ENCODE measurements around the gene POU2F3.
"Not testable (repeated sequence)": the region's sequence is repeated elsewhere in the genome, so short reads cannot be mapped to it uniquely, and the experiment has no call there.

The POU2F3 gene

DNA sequence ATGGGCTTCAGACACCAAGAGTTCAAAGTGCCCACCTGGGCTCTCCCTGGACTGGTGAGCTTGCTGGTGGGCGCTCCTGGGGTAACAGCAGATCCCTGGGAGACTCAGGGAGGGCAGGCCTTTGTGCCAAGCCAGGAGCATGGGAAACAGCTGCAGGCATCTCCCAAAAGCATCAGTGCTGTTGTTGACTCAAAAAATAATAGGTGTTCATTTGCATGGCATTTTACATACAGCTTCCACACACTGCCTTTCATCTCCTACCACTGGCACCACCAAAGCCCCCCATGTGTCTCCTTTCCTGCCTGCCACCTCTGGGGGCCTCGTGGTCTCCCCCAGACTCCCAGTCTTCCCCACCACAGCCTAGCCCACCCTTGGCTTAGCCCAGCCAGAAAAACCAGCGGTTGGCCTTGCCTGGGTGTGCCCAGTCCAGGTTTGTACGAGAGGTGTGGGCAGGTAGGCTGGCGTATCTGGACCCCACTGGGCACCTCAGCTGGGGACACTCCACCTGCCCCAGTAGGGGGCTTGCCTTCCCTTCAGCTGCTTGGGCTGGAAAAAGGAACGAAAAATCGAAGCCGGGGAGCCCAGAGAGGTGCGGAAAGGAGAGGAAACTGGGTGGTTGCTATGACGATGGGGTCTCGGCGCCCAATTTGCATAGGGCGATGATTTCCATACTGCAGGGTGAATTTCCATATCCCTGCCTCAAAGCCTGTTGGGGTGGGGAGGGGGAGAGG is 15.0 kb downstream of the POU2F3 start:
- DNase-seq, result no peak

DNA sequence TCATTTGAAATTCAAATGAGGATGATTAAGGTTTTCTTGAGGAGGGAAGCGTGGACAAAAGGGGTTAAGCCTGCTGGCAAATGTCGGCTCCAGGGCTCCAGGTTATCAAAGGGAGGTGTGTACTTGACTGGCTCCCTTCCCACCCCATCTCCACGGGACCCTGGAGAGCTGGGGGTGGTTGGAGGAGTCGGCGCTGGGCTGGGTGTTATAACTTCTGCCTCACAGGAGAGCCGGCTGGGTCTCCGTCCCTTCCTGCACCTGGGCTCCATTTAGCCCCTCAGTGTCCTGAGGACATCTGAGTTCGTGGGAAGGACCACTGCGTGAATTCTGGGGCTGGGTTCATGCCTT is 15.6 kb downstream of the POU2F3 start:
- DNase-seq, result no peak

DNA sequence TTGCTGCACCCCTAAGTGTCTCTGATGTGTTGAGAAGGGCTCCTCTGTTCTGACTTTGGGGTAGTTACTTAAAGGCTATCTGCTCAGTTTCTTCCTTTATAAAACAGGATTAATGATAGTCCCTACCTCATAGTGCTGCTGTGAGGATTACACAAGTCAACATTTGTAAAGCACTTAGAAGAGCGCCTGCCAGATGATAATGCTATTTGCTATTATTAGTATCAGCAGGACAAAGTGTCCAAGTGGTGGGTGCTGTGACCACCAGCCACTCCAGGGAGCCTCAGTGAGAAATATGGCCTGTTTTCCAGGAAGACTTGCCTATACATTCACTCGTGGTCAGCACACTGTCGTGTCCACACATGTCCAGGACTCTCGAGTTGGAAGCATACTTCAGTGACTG is 16.2 kb downstream of the POU2F3 start:
- DNase-seq, result no peak

GRCh38 chr11:120256779-120257178 is 16.8 kb downstream of the POU2F3 start:
- no peak for DNase-seq

GRCh38 chr11:120257346-120257745 is 17.4 kb downstream of the POU2F3 start:
- no peak for DNase-seq

DNA sequence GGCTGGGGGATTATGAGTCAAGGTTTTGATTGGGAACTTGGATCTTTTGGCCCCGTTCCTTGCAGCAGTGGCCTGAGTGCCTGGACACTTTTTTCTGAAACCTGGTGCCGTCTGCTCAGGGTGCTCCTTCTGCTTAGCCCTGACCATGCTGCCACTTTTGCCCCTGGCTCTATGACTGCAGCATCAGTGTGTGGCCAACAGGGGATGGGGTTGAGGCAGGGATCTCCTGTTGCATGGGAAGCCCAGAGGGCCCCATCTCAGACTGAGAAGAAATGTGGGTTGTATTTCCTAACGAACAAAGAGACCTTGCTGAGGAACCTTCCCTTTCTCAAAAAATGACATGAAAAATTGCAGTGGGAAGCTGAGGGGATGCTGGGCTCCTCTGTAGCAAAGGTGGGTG is 18.7 kb downstream of the POU2F3 start:
- DNase-seq, result no peak

DNA sequence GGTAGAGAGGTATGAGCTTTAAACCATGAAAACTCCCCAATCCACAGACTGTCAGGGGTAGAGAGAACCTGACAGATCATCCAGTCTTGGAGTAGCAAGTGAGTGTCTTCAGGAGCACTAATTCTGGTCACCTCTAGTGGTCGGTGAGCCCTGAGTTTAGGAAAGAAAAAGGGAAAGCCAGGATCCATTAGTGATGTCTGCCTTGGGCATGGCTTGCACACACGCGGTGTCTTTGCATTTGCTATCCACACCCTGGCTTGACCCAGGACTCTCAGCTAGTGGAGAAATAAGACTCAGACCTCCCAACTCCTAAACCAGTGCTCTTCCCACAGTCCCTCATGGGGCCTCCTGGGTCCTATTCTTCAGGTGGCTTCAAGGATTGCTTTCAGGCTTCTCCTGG is 19.3 kb downstream of the POU2F3 start:
- no peak for DNase-seq

GRCh38 chr11:120259988-120260565 is 20.1 kb downstream of the POU2F3 start:
- no peak for DNase-seq

- no peak for DNase-seq
Measured at GRCh38 chr11:120260616-120261015, 20.7 kb downstream of the POU2F3 start.

DNA sequence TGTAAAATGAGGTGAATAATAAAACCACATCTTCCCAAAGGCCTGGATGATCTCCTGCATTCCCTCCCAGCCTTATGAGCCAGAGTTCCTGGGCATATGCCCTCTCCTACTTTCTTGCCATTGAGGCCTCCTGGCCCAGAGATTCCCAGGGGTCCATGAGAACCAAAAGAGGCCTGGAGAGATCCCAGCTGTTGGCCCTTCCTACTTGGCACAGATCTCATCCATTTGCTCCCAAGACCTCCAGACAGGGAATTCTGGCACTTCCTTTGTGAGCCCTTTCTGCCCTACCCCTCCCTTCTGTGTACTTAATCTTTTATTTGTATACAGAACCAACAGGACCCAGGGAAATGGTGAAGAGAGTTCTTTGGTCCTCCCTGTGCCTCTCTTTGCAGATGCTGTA is 21.4 kb downstream of the POU2F3 start:
- no peak for DNase-seq

DNA sequence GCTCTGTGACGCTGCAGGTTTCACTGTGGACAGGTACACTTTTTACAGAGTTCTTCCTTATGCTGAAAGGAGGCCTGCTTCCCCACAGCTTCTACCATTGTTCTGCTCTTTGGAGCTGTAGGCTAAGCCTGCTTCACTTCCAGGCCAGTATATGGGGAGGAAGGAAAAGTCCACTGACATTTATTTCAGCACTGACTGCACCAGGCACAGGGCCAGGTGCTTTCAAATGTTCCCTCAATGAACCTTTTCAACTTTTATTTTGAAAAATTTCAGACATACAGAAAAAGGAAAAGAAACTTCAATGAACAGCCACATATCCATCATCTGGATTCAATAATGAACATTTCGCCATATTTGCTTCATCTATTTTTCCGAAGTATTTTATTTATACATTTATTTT is 22.0 kb downstream of the POU2F3 start:
- DNase-seq, result peak; percentile 1

- DNase-seq, result no peak
Measured at GRCh38 chr11:120267319-120267718, 27.4 kb downstream of the POU2F3 start.

GRCh38 chr11:120268686-120269085 is 28.7 kb downstream of the POU2F3 start:
- DNase-seq, result no peak

DNA sequence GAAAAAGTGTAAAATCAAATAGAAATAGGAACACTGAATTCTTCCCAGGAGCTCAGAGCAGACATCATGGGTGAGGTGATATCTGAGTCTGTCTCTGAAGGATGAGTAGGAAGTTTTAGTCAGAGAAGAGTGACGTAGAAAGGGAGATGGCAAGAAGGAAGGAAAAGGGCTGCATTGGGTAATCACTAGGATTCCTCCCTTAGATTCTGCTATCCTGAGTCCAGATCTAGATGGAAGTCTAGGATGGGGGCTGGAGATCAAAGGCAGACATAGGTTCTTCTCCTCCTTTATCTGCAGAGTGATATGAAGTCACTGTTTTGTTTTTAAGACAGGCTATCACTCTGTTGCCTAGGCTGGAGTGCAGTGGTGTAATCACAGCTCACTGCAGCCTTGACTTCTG is 30.4 kb downstream of the POU2F3 start:
- no peak for DNase-seq

DNA sequence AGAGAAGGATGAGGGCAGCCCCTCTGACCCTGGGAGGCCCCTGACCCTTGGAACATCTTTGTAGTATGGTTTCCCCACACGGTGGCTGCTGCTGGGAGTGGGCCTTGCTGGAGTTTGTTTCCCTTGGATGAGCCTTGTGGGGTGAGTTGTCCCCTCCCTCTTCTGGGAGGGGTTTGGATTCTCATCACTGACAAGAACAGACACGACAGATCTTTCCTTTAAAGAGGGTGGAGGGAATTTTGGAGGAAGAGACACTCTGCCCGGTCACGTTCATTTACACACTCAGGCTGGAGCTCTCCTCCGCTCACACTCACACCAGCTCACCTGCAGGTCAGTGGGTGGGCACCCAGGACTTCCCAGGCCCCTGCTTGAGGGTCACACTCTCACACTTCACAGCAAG is 31.7 kb downstream of the POU2F3 start:
- DNase-seq, result no peak

- peak; percentile 11 for DNase-seq
Measured at GRCh38 chr11:120272303-120272702, 32.4 kb downstream of the POU2F3 start.

GRCh38 chr11:120273432-120273831 is 33.5 kb downstream of the POU2F3 start:
- DNase-seq, result no peak

- DNase-seq, result not testable (repeated sequence)
Measured at GRCh38 chr11:120273956-120274355, 34.0 kb downstream of the POU2F3 start.

DNA sequence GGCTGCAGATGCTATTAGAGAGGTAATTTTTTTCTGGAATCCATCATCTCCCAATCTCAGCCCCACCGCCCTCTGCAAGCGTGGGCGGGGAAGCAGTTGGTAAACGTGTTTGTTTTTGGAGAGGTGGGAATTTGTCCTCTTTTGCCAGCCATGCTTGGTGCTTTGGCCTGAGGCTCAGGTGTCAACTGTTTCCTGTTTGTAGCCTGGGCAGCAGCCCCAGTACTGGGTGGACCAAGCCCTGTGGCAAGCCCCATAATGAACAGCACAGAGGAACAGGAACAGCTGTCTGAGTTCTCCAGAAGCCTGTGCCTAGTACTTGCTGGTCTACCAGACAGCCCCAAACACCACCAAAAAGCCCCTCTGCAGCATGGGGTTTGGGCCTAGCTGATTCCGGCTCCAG is 39.6 kb downstream of the POU2F3 start:
- DNase-seq, result no peak

DNA sequence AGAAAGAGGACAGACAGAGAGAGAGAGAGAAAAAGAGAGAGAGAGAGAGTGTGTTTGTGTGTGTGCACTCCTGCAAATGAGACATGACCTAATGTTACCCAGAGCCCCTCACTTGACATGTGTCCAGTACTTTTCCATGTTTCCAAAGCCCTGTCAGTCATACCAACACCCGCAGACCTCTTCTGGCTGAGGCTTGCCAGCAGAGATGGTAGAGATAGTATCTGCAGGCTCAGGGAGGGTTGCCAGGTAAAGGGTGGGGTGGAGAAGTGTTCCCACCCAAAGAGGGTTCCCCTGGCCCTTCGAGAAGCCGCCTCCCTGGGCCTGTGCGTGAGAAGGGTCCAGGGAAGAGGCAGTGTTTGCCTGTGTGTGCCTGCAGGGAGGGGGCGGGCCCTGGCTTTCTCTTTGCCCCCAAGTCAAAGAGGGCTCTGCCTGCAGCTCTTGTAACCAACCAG is 40.7 kb downstream of the POU2F3 start:
- DNase-seq, result no peak

- no peak for DNase-seq
Measured at GRCh38 chr11:120281143-120281795, 41.3 kb downstream of the POU2F3 start.

- no peak for DNase-seq
Measured at GRCh38 chr11:120283124-120283523, 43.2 kb downstream of the POU2F3 start.

DNA sequence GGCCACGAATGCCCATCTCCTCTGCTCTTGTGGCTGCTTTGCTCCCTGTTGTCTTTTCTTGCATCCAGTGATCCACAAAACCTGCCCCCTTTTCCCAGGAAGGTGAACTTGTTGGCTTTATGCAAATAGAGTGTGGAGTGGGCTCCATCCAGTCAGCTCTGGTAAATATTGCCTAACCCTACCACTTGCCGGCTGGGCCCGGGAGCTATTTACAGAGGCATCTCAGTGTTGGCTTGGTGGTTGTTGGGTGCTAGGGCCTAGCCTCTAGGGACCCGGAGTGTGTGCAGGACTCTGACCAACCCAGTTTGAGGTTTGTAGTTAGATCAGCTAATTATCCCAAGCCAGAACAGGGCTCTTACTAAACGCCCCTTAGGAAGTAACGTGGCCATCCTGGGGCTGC is 44.3 kb downstream of the POU2F3 start:
- no peak for DNase-seq

- no peak for DNase-seq
Measured at GRCh38 chr11:120285256-120285655, 45.3 kb downstream of the POU2F3 start.
